ENCODE measurements around the gene PRLH. TPM values are rescaled to one million over a fixed set of nuclear protein-coding genes. Genes with fewer than 3 reads are reported as not detected.
"Not testable (repeated sequence)": the region's sequence is repeated elsewhere in the genome, so short reads cannot be mapped to it uniquely, and the experiment has no call there.

PRLH gene
- total and polyA plus RNA-seq, 9 donors, result not detected

DNA sequence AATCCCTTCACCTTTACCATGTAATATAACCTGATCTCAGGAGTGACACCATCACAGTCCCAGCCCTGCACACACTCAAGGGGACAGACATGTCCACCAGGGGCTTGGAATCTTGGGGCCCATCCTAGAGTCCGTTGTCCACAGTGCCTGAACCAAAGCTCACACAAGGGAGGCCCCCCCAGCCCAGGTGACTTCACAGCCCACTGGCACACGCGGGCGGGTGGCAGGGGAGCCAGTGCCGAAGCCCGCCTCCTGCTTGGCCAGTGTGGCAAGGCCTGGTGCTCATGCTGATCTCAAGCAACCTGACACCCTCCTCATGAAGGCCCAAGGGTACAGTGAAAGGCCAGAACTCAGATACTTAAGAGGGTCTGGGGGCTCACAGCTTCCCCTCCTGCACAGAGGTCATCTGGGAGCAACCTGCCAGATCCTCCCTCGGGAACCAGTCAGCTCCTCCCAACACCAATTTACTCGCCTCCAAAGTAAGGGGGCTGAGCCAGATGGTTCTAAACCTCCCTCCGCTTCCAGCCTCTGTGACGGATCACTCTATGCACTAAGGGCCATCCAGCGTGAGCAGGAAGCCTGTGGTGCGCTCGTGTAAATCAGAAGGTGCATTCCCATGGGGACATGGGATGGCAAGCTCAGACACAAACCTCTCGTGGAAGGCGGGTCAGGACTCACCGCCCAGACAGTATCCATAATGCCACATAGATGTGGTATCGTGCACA, 27.4 kb downstream of the PRLH start:
- no peak overlapping the region for H3K4me3 ChIP-seq (ENCODE audit: low read length)
- peaks cover 20% of the 10 kb centered on the region for H3K4me1 ChIP-seq (ENCODE audit: control insufficient read depth, insufficient read depth, low read length)
- no peaks in the 10 kb centered on the region for H3K36me3 ChIP-seq (ENCODE audit: control insufficient read depth, insufficient read depth, low read length)
- H3K9me3 ChIP-seq (replicated peaks; ENCODE audit: control insufficient read depth, low read depth, low read length), result no peaks in the 10 kb centered on the region
- H3K27ac ChIP-seq (ENCODE audit: low read length), result no peak overlapping the region
- DNase-seq, result no peak
- WGBS (ENCODE audit: insufficient coverage), result 79% methylated on average over 10 of the region's 17 CpGs
- H3K27me3 ChIP-seq (ENCODE audit: control insufficient read depth, insufficient read depth, low read length), result peaks cover 2% of the 10 kb centered on the region

DNA sequence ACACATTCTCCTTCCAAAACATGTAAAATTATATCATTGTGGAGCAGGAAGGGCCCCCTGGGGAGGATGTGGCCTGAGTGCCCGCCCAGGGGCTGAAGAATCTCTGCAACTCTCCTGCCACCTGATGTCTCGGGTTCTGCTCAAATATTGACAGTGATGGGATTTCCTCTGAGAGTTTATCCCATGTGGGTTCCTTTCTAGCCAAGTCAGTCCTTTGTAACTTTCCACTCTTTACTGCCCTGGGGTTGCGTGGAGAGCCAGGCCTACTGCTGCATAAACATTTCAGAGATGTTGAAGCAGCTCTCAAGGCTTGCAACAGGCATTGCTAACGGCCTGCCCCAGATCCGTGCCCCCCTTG, 28.1 kb downstream of the PRLH start:
- Histone ChIP-seq H3K27me3 (ENCODE audit: control insufficient read depth, insufficient read depth, low read length) (peaks cover 2% of the 10 kb centered on the region), H3K4me3 (ENCODE audit: low read length) (no peak overlapping the region), H3K4me1 (ENCODE audit: control insufficient read depth, insufficient read depth, low read length) (peaks cover 20% of the 10 kb centered on the region), H3K27ac (ENCODE audit: low read length) (no peak overlapping the region), H3K36me3 (ENCODE audit: control insufficient read depth, insufficient read depth, low read length) (no peaks in the 10 kb centered on the region), H3K9me3 (replicated peaks; ENCODE audit: control insufficient read depth, low read depth, low read length) (no peaks in the 10 kb centered on the region)
- no peak for DNase-seq
- 67% methylated on average over 3 of the region's 5 CpGs for WGBS (ENCODE audit: insufficient coverage)

GRCh38 chr2:237595829-237596519, 29.6 kb downstream of the PRLH start:
- H3K4me1 ChIP-seq (ENCODE audit: control insufficient read depth, insufficient read depth, low read length), result peaks cover 29% of the 10 kb centered on the region
- not testable (repeated sequence) for H3K27me3 ChIP-seq (ENCODE audit: control insufficient read depth, insufficient read depth, low read length); H3K9me3 ChIP-seq (replicated peaks; ENCODE audit: control insufficient read depth, low read depth, low read length); H3K27ac ChIP-seq (ENCODE audit: low read length); H3K36me3 ChIP-seq (ENCODE audit: control insufficient read depth, insufficient read depth, low read length); H3K4me3 ChIP-seq (ENCODE audit: low read length); DNase-seq
- no CpG with 5 or more reads among the region's 5 CpGs for WGBS (ENCODE audit: insufficient coverage)

DNA sequence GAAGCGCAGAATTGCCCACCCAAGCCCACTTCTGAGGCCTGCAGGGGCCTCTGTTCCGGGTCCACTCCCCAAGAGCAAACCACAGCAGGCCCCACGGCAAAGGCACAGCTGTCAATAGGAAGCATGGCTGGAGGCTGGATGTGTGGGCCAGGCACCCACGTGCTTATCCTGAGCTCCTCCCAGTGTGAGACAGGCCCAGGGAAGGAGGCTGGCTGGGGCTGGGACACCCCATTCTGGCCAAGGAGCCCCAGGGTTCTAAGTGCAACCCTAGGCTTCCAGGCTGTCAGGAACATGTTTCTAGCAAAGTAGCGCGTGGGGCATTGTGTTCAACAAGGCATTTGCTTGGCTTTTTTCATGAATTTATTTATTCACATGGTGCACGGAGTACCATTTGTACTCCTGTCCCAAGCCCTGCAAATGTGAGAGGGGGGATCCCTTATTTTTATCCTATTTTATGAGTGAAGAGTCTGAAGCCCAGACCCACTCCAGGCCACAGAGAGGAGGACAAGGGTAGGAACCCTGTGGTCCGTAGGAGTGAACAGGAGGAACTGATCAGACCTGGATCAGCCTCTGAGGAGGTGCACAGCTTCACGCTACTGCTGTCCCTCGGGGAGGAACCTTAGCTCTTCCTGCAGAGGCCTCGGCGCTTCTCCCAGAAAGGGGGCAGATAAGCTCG, 30.3 kb downstream of the PRLH start:
- H3K36me3 ChIP-seq (ENCODE audit: control insufficient read depth, insufficient read depth, low read length), result no peaks in the 10 kb centered on the region
- no peak overlapping the region for H3K27ac ChIP-seq (ENCODE audit: low read length)
- H3K4me1 ChIP-seq (ENCODE audit: control insufficient read depth, insufficient read depth, low read length), result peaks cover 28% of the 10 kb centered on the region
- H3K27me3 ChIP-seq (ENCODE audit: control insufficient read depth, insufficient read depth, low read length), result no peaks in the 10 kb centered on the region
- no peak for DNase-seq
- 59% methylated on average over 7 of the region's 13 CpGs for WGBS (ENCODE audit: insufficient coverage)
- no peaks in the 10 kb centered on the region for H3K9me3 ChIP-seq (replicated peaks; ENCODE audit: control insufficient read depth, low read depth, low read length)
- no peak overlapping the region for H3K4me3 ChIP-seq (ENCODE audit: low read length)

- H3K36me3 ChIP-seq (ENCODE audit: control insufficient read depth, insufficient read depth, low read length), result no peaks in the 10 kb centered on the region
- no peaks in the 10 kb centered on the region for H3K27me3 ChIP-seq (ENCODE audit: control insufficient read depth, insufficient read depth, low read length)
- peaks cover 31% of the 10 kb centered on the region for H3K4me1 ChIP-seq (ENCODE audit: control insufficient read depth, insufficient read depth, low read length)
- no peaks in the 10 kb centered on the region for H3K9me3 ChIP-seq (replicated peaks; ENCODE audit: control insufficient read depth, low read depth, low read length)
- no peak overlapping the region for H3K27ac ChIP-seq (ENCODE audit: low read length)
- no peak for DNase-seq
- 68% methylated on average over 25 of the region's 29 CpGs for WGBS (ENCODE audit: insufficient coverage)
- no peak overlapping the region for H3K4me3 ChIP-seq (ENCODE audit: low read length)
These were observed 31.1 kb downstream of the PRLH start for GRCh38 chr2:237597196-237598145.

DNA sequence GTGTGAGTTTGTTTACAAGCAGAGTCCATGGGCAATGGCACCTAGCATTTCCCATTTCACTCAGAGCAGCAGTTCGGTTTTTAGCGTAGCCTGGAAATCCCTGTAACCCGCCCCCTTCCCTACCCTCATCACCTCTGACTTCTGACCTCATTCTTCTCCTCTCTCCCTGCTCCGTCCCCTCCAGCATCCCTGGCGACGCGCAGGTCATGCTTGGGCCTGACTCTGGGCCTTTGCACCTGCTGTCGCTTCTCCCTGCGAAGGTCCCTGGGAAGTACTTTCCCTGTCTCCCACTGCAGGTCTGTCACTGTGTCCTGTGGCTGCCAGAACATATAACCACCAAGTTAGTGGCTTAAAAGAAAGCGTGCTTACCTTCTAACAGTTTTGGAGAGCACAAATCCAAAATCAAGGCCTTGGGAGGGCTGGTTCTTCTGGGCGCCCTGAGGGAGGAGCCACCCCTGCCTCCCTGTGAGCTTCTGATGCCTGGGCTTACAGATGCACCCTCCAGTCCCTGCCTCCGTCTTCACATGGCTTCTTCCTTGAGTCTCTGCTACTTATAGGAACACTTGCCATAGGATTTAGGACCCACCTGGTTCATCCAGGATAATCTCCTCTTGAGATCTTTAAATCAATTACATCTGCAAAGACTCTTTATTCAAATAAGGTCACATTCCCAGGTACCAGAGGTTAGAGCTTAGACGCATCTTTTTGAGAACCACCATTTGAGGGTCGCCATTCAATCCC, 32.3 kb downstream of the PRLH start:
- H3K27ac ChIP-seq (ENCODE audit: low read length), result no peak overlapping the region

DNA sequence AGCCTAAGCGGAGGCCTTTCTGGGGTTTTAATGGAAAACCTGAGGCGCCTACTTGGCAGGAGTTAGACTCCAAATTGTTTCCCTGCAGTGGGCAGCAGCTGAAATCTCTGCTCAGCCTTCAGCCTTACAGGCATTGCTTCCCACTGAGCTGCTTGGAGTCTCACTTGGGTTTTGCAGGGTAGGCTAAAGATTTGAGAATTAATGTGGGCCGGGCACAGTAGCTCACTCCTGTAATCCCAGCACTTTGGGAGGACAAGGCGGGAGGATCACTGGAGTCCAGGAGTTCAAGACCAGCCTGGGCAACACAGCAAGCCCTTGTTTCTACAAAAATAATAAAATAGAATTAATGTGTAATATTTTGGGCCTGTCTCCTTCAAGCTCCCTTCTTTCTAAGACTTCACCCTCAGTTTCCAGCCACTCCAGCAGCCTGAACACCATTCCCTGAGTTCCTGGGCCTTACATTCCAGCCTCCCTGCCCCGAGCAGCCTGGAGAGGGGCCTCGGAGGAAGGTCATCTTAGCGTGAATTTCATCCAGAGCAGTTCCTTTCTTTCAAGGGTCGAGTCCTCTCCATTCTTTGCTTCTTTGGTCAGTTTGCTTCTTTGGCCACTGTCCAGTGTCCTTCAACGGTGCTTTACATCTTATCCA, 33.2 kb downstream of the PRLH start:
- Histone ChIP-seq H3K36me3 (ENCODE audit: control insufficient read depth, insufficient read depth, low read length) (no peaks in the 10 kb centered on the region), H3K4me3 (ENCODE audit: low read length) (no peak overlapping the region), H3K4me1 (ENCODE audit: control insufficient read depth, insufficient read depth, low read length) (peaks cover 38% of the 10 kb centered on the region), H3K9me3 (replicated peaks; ENCODE audit: control insufficient read depth, low read depth, low read length) (no peaks in the 10 kb centered on the region), H3K27me3 (ENCODE audit: control insufficient read depth, insufficient read depth, low read length) (no peaks in the 10 kb centered on the region), H3K27ac (ENCODE audit: low read length) (peak overlapping the region; percentile 79)
- WGBS (ENCODE audit: insufficient coverage), result 57% methylated on average over 6 of the region's 9 CpGs
- no peak for DNase-seq

More for the DNA sequence above, 32.3 kb downstream of the PRLH start:
- no peak overlapping the region for H3K4me3 ChIP-seq (ENCODE audit: low read length)
- no peaks in the 10 kb centered on the region for H3K36me3 ChIP-seq (ENCODE audit: control insufficient read depth, insufficient read depth, low read length)
- no peaks in the 10 kb centered on the region for H3K27me3 ChIP-seq (ENCODE audit: control insufficient read depth, insufficient read depth, low read length)
- H3K4me1 ChIP-seq (ENCODE audit: control insufficient read depth, insufficient read depth, low read length), result peaks cover 34% of the 10 kb centered on the region
- DNase-seq, result no peak
- 75% methylated on average over 13 of the region's 14 CpGs for WGBS (ENCODE audit: insufficient coverage)
- no peaks in the 10 kb centered on the region for H3K9me3 ChIP-seq (replicated peaks; ENCODE audit: control insufficient read depth, low read depth, low read length)

- DNase-seq, result peak; percentile 92
- no peaks in the 10 kb centered on the region for H3K27me3 ChIP-seq (ENCODE audit: control insufficient read depth, insufficient read depth, low read length)
- H3K4me3 ChIP-seq (ENCODE audit: low read length), result no peak overlapping the region
- H3K27ac ChIP-seq (ENCODE audit: low read length), result peak overlapping the region; percentile 79
- 41% methylated on average over 13 of the region's 16 CpGs for WGBS (ENCODE audit: insufficient coverage)
- peaks cover 31% of the 10 kb centered on the region for H3K4me1 ChIP-seq (ENCODE audit: control insufficient read depth, insufficient read depth, low read length)
- H3K36me3 ChIP-seq (ENCODE audit: control insufficient read depth, insufficient read depth, low read length), result no peaks in the 10 kb centered on the region
- H3K9me3 ChIP-seq (replicated peaks; ENCODE audit: control insufficient read depth, low read depth, low read length), result no peaks in the 10 kb centered on the region
These were observed 34.0 kb downstream of the PRLH start for GRCh38 chr2:237600205-237600846.

Data from muscle of leg (tissue), 11 donors.